K562 (cell line): ENCODE results near the gene RIC8B. TPM values are rescaled to one million over a fixed set of nuclear protein-coding genes. Genes with fewer than 3 reads are reported as not detected.

ENCODE experiments used
- ATAC-seq: fragments of 200-7000 bp; cut with Tn5 transposase; 3 replicates; pipeline ENCODE4 v1.9.1; 2020; ENCODE audit warnings: moderate library complexity
- BruUV-seq: library from RNA; stranded (reverse); fragments of 400-500 nt; replicated peaks from 2 replicates; lab custom pipeline; 2021; lab: Mats Ljungman, UMichigan
- CTCF ChIA-PET: fragments of 300-600 bp; formaldehyde crosslinking; extraction: SDS; loops from one replicate; lab custom pipeline; 2021; ENCODE audit warnings: low intra/inter-chr PET ratio; lab: Yijun Ruan, JAX
- POLR2A ChIA-PET: fragments of 300-600, 350-650 bp; sonication (Branson Sonifier 250); formaldehyde crosslinking; extraction: SDS; loops from one replicate; lab custom pipeline; 2021; ENCODE audit warnings: antibody characterized with exemption, inconsistent platforms; lab: Yijun Ruan, JAX
- DNase-seq, 4 experiments: peaks; one replicate each; pipeline versions ENCODE4 v3.0.0 to v3.0.0-alpha.2; 2011 to 2018; ENCODE audit warnings: low spot score in 3 of 4, mixed read lengths in 3 of 4; ENCODE audit errors: extremely low read depth in 1 of 4
- FAIRE-seq: peaks from 2 replicates; lab custom pipeline; 2011; peaks lifted over from hg19 to GRCh38; lab: Jason Lieb, UNC
- H2AFZ ChIP-seq: 2 replicates; pipeline ENCODE4 v1.6.0; 2011; ENCODE audit warnings: low read depth, low read length, control low read depth, inconsistent platforms
- H3K27ac ChIP-seq: fragments of 200-600 bp; 3 replicates; pipeline ENCODE4 v1.8.0; 2011; ENCODE audit warnings: low read depth, mild to moderate bottlenecking, control low read depth, inconsistent platforms, low read length, moderate library complexity, mixed read lengths; ENCODE audit errors: extremely low read depth
- H3K27me3 ChIP-seq, 2 experiments: fragments of 300-600 bp in 1 of 2; 2 replicates in 1 of 2; 3 replicates in 1 of 2; pipeline versions ENCODE4 v1.6.0 to v1.8.0; 2011; ENCODE audit warnings: inconsistent platforms in 2 of 2, low read length in 2 of 2, mild to moderate bottlenecking in 1 of 2, mixed read lengths in 1 of 2, moderate library complexity in 1 of 2; ENCODE audit not compliant: control insufficient read depth in 2 of 2, insufficient read depth in 2 of 2
- H3K36me3 ChIP-seq: fragments of 300-600 bp; 3 replicates; pipeline ENCODE4 v1.8.0; 2011; ENCODE audit warnings: mild to moderate bottlenecking, low read length, inconsistent platforms; ENCODE audit not compliant: control insufficient read depth, insufficient read depth
- H3K4me1 ChIP-seq, 2 experiments: fragments of 200-600 bp in 1 of 2; replicated peaks in 1 of 2; 2 replicates in 1 of 2; 3 replicates in 1 of 2; pipeline versions ENCODE4 v1.5.1 to v1.8.0; 2011; ENCODE audit warnings: inconsistent platforms in 2 of 2, low read length in 2 of 2, mild to moderate bottlenecking in 1 of 2, mixed read lengths in 1 of 2, moderate library complexity in 1 of 2; ENCODE audit not compliant: control insufficient read depth in 2 of 2, insufficient read depth in 2 of 2
- H3K4me2 ChIP-seq: 2 replicates; pipeline ENCODE4 v1.6.1; 2011; ENCODE audit warnings: low read length, control low read depth, inconsistent platforms, mixed read lengths; ENCODE audit not compliant: insufficient read depth
- H3K4me3 ChIP-seq: fragments of 200-600 bp; sonication (generic), shearing (Covaris generic); 2 replicates; pipeline ENCODE4 v1.5.1; 2016; ENCODE audit warnings: control low read depth, inconsistent platforms
- H3K79me2 ChIP-seq: fragments of 200-600 bp; 3 replicates; pipeline ENCODE4 v1.8.0; 2011; ENCODE audit warnings: low read length, inconsistent platforms; ENCODE audit not compliant: control insufficient read depth, insufficient read depth
- H3K9ac ChIP-seq, 2 experiments: 2 replicates each; pipeline versions ENCODE4 v1.6.0 to v1.6.1; 2011; ENCODE audit warnings: low read depth in 2 of 2, low read length in 2 of 2, control low read depth in 1 of 2, inconsistent platforms in 1 of 2, mild to moderate bottlenecking in 1 of 2, mixed read lengths in 1 of 2; ENCODE audit not compliant: insufficient read depth in 1 of 2
- H3K9me1 ChIP-seq: one replicate; pipeline ENCODE4 v1.6.0; 2011; ENCODE audit warnings: inconsistent platforms, mild to moderate bottlenecking, low read length, moderate library complexity; ENCODE audit not compliant: control insufficient read depth, insufficient read depth
- H3K9me3 ChIP-seq: replicated peaks from 2 replicates; pipeline ENCODE4 v1.5.1; 2011; ENCODE audit warnings: low read depth, low read length, inconsistent platforms; ENCODE audit not compliant: control insufficient read depth, insufficient read depth
- H4K20me1 ChIP-seq: replicated peaks from 2 replicates; pipeline ENCODE4 v1.6.1; 2011; ENCODE audit warnings: low read length, inconsistent platforms, mixed read lengths; ENCODE audit not compliant: control insufficient read depth, insufficient read depth
- ARID1B ChIP-seq: fragments of 450-650 bp; IDR thresholded peaks from 2 replicates; pipeline ENCODE4 v1.6.1; 2016; ENCODE audit warnings: antibody characterized with exemption, mild to moderate bottlenecking, inconsistent platforms
- DLX4 ChIP-seq: fragments of 250-450 bp; sonication (Bioruptor Pico); IDR thresholded peaks from 2 replicates; pipeline ENCODE4 v1.6.1; 2021; ENCODE audit warnings: mild to moderate bottlenecking
- HBP1 ChIP-seq: fragments of 450-650 bp; formaldehyde crosslinking; IDR thresholded peaks from 2 replicates; pipeline ENCODE4 v1.4.0; 2022; ENCODE audit warnings: missing genetic modification characterization
- HDAC1 ChIP-seq, 2 experiments: fragments of 450-650 bp; IDR thresholded peaks; 2 replicates each; pipeline ENCODE4 v1.6.1; 2016 to 2017; ENCODE audit warnings: inconsistent platforms in 1 of 2, mild to moderate bottlenecking in 1 of 2, moderate library complexity in 1 of 2
- HMG20B ChIP-seq: fragments of 250-450 bp; sonication (Bioruptor Pico); IDR thresholded peaks from 2 replicates; pipeline ENCODE4 v1.5.0; 2021; ENCODE audit warnings: mild to moderate bottlenecking
- JUND ChIP-seq, 2 experiments: IDR thresholded peaks; 2 replicates in 1 of 2; 3 replicates in 1 of 2; pipeline ENCODE4 v1.6.1; 2011; ENCODE audit warnings: borderline replicate concordance in 2 of 2, low read depth in 2 of 2, low read length in 2 of 2, improper control_type of control experiment in 1 of 2, missing biosample characterization in 1 of 2, missing genetic modification characterization in 1 of 2, missing genetic modification reagents in 1 of 2
- MCM3 ChIP-seq: fragments of 450-650 bp; IDR thresholded peaks from 2 replicates; pipeline ENCODE4 v1.6.1; 2016
- MXI1 ChIP-seq: IDR thresholded peaks from 2 replicates; pipeline ENCODE4 v1.6.1; 2011; ENCODE audit warnings: low read depth, mild to moderate bottlenecking, improper control_type of control experiment, low read length
- PHF21A ChIP-seq: fragments of 450-650 bp; IDR thresholded peaks from 2 replicates; pipeline ENCODE4 v1.6.1; 2017; ENCODE audit warnings: low read depth, borderline replicate concordance
- PPARD ChIP-seq: fragments of 250-450 bp; sonication (Bioruptor Pico); IDR thresholded peaks from 2 replicates; pipeline ENCODE4 v1.8.0; 2022; ENCODE audit warnings: inconsistent platforms, mild to moderate bottlenecking, moderate library complexity
- RBM15 ChIP-seq: fragments of 200-400 bp; formaldehyde crosslinking; IDR thresholded peaks from 2 replicates; pipeline ENCODE4 v1.6.1; 2018; ENCODE audit warnings: mild to moderate bottlenecking, low read length, moderate library complexity; ENCODE audit not compliant: insufficient read depth
- SAFB ChIP-seq: fragments of 200-400 bp; formaldehyde crosslinking; IDR thresholded peaks from 2 replicates; pipeline ENCODE4 v1.6.1; 2017; ENCODE audit warnings: low read depth, low read length, borderline replicate concordance
- WGBS: fragments of 100-300 bp; shearing (Covaris generic); methylation state at CpG from one replicate; pipeline ENCODE4 v1.1.6; 2016; ENCODE audit warnings: low coverage, mixed read lengths; ENCODE audit not compliant: insufficient coverage; ENCODE audit errors: missing lambda C conversion rate; 5-methylcytosine and 5-hydroxymethylcytosine counted together
- in situ Hi-C: fragments of 300-500 bp; cut with MboI; formaldehyde crosslinking; loops from 4 replicates; pipeline ENCODE4 v1.15.0; 2018; ENCODE audit warnings: inconsistent platforms, mixed read lengths
- intact Hi-C: fragments of 100-400 bp; cut with micrococcal nuclease; formaldehyde crosslinking; loops from 2 replicates; pipeline ENCODE4 v1.14.2; 2022
- polyA plus RNA-seq, 8 experiments: library from polyadenylated mRNA; depleted of rRNA in 4 of 8; stranded (reverse) in 5 of 8; unstranded in 3 of 8; fragments of >200 nt; fragmentation: Nextera tagmentation in 2 of 8; fragmentation: Illumina TruSeq in 1 of 8; extraction: Ambion mirVana in 2 of 8; extraction: Trizol in 1 of 8; gene quantifications; 2 replicates each; pipeline versions ENCODE4 v1.2.1 to v1.2.3, GENCODE V29; 2011 to 2014; ENCODE audit warnings: inconsistent platforms in 1 of 8, missing spikeins in 1 of 8
- total RNA-seq, 7 experiments: library from RNA; depleted of rRNA in 6 of 7; stranded (reverse); fragments of >200 nt in 6 of 7; fragmentation: Illumina TruSeq in 2 of 7; extraction: Trizol in 2 of 7; gene quantifications; 2 replicates each; pipeline versions ENCODE4 v1.2.1 to v1.2.3, GENCODE V29; 2011 to 2021; ENCODE audit warnings: low replicate concordance in 1 of 7
- TF ChIP-seq, protein P1 (sequence below): IDR thresholded peaks from 3 replicates; pipeline ENCODE4 v1.6.1; 2011; ENCODE audit warnings: borderline replicate concordance, mild to moderate bottlenecking, moderate library complexity; ENCODE audit not compliant: insufficient read length; ENCODE audit errors: extremely low read depth
- TF ChIP-seq, protein P2 (sequence below): sonication (generic); formaldehyde crosslinking; IDR thresholded peaks from 2 replicates; pipeline ENCODE4 v1.4.0; 2020; ENCODE audit warnings: mild to moderate bottlenecking, missing genetic modification reagents

The RIC8B gene
- total and polyA plus RNA-seq, 9 of the 15 experiments (the other 6 are each of a cell fraction or from before 2014, with no cell fraction given), result 0.92 to 8.1 (median 4.8) TPM

- TF ChIP-seq, protein P1, sequence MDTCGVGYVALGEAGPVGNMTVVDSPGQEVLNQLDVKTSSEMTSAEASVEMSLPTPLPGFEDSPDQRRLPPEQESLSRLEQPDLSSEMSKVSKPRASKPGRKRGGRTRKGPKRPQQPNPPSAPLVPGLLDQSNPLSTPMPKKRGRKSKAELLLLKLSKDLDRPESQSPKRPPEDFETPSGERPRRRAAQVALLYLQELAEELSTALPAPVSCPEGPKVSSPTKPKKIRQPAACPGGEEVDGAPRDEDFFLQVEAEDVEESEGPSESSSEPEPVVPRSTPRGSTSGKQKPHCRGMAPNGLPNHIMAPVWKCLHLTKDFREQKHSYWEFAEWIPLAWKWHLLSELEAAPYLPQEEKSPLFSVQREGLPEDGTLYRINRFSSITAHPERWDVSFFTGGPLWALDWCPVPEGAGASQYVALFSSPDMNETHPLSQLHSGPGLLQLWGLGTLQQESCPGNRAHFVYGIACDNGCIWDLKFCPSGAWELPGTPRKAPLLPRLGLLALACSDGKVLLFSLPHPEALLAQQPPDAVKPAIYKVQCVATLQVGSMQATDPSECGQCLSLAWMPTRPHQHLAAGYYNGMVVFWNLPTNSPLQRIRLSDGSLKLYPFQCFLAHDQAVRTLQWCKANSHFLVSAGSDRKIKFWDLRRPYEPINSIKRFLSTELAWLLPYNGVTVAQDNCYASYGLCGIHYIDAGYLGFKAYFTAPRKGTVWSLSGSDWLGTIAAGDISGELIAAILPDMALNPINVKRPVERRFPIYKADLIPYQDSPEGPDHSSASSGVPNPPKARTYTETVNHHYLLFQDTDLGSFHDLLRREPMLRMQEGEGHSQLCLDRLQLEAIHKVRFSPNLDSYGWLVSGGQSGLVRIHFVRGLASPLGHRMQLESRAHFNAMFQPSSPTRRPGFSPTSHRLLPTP, result no peak
- TF ChIP-seq SAFB, result no peak
These were observed 141.1 kb downstream of the RIC8B start (continued) for GRCh38 chr12:106915635-106916026.

DNA sequence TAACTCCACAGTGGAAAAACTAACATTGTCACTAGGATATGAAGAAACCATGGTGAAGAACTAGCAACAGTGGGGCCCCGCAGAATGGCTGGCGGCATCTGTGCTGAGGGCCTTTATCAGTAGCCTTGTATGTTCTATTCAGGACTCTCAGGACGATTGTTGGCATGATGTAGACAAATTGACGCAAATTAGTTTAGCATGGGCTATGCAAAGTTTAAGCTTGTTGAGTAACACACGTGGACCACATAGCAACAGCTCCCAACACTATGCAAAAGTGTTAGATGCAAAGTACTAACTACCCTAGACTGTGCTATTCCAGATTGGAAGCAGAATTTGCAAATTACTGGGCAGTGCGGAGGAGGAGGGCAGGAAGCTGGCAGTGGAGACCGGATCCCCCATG, 143.0 kb downstream of the RIC8B start:
- no peak overlapping the region for H3K27ac ChIP-seq
- in situ Hi-C loops (loop anchor here (5.0 kb wide), 1 partner anchor 535 kb away; no protein-coding TSS in a partner anchor), intact Hi-C loops (loop anchor here (5.0 to 10.0 kb wide), 3 partner anchors 183 to 690 kb away; no protein-coding TSS in a partner anchor)
- H3K9ac ChIP-seq, result no peak overlapping the region
- peaks cover 20 to 29% of the 10 kb centered on the region in 2 experiments; a peak in 3 of 5 replicates for H3K27me3 ChIP-seq
- no peaks in the 10 kb centered on the region for H3K9me3 ChIP-seq
- no peaks in the 10 kb centered on the region for H3K36me3 ChIP-seq
- FAIRE-seq, result no peak
- ATAC-seq, result no peak; the same call in 2 of the 3 replicates
- no peak overlapping the region for H3K4me2 ChIP-seq
- 15% methylated on average over 7 of the region's 7 CpGs for WGBS
- H4K20me1 ChIP-seq, result no peaks in the 10 kb centered on the region
- ChIA-PET POLR2A (interaction anchor here (0.8 kb wide), 2 partner anchors 10 to 31 kb away, joined by 3 read pairs; no protein-coding TSS in a partner anchor), CTCF (interaction anchor here (0.6 kb wide), 2 partner anchors 71 to 531 kb away, joined by 3 to 5 read pairs; no protein-coding TSS in a partner anchor)
- DNase-seq, result no peak
- BruUV-seq, result no TSS peak
- no peak overlapping the region for H3K4me3 ChIP-seq
- no peaks in the 10 kb centered on the region for H3K9me1 ChIP-seq
- H3K4me1 ChIP-seq, result no peaks in the 10 kb centered on the region
- no peaks in the 10 kb centered on the region for H3K79me2 ChIP-seq
- no peak overlapping the region for H2AFZ ChIP-seq
- TF ChIP-seq RBM15 (no peak), ARID1B (no peak), PHF21A (no peak), HDAC1 (IDR thresholded peaks at IDR 0.05) (no peak), HBP1 (CRISPR knock-in tag) (no peak), HMG20B (CRISPR knock-in tag) (no peak), MCM3 (no peak), PPARD (CRISPR knock-in tag) (no peak), MXI1 (no peak), JUND (IDR thresholded peaks at IDR 0.05; ENCODE audit: borderline replicate concordance, low read depth, low read length) (no peak), JUND (tag; IDR thresholded peaks at IDR 0.05; ENCODE audit: borderline replicate concordance, low read depth, low read length) (no peak), DLX4 (no peak)
- TF ChIP-seq, protein P2, sequence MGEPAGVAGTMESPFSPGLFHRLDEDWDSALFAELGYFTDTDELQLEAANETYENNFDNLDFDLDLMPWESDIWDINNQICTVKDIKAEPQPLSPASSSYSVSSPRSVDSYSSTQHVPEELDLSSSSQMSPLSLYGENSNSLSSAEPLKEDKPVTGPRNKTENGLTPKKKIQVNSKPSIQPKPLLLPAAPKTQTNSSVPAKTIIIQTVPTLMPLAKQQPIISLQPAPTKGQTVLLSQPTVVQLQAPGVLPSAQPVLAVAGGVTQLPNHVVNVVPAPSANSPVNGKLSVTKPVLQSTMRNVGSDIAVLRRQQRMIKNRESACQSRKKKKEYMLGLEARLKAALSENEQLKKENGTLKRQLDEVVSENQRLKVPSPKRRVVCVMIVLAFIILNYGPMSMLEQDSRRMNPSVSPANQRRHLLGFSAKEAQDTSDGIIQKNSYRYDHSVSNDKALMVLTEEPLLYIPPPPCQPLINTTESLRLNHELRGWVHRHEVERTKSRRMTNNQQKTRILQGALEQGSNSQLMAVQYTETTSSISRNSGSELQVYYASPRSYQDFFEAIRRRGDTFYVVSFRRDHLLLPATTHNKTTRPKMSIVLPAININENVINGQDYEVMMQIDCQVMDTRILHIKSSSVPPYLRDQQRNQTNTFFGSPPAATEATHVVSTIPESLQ (CRISPR knock-in tag), result no peak
